Vagina (tissue), 2 donors: Measurements from ENCODE around the gene RFX4.

ENCODE experiments used
- CTCF ChIP-seq, 3 experiments: fragments of 450-650 bp in 2 of 3; fragments of 200-600 bp in 1 of 3; sonication (generic) in 1 of 3; IDR thresholded peaks; one replicate each; pipeline ENCODE4 v1.5.1; 2017 to 2019; ENCODE audit warnings: antibody characterized with exemption in 3 of 3, mild to moderate bottlenecking in 2 of 3, moderate library complexity in 2 of 3
- POLR2A ChIP-seq, 2 donors: fragments of 450-650 bp; IDR thresholded peaks; one replicate each; pipeline ENCODE4 v1.6.1; 2017; ENCODE audit warnings: antibody characterized with exemption in 2 of 2, mild to moderate bottlenecking in 2 of 2, moderate library complexity in 2 of 2
- POLR2AphosphoS5 ChIP-seq, 2 donors: sonication (generic); formaldehyde crosslinking; IDR thresholded peaks; one replicate each; pipeline ENCODE4 v1.9.0; 2017; ENCODE audit warnings: antibody characterized with exemption in 2 of 2, mild to moderate bottlenecking in 2 of 2, low read depth in 1 of 2; ENCODE audit not compliant: insufficient read depth in 1 of 2

- TF ChIP-seq CTCF (IDR thresholded peaks at IDR 0.05) = no peak
- no peak for TF ChIP-seq POLR2AphosphoS5 (IDR thresholded peaks at IDR 0.05; ENCODE audit: insufficient read depth in 1 of 2, low read depth in 1 of 2)
- no peak for TF ChIP-seq POLR2A (IDR thresholded peaks at IDR 0.05)
These were observed 1.6 kb downstream of the RFX4 start for GRCh38 chr12:106584104-106585064.
